ENCODE measurements around the gene NUB1. TPM values are rescaled to one million over a fixed set of nuclear protein-coding genes. Genes with fewer than 3 reads are reported as not detected.

Gene NUB1
- total and polyA plus RNA-seq, 12 donors: 22.5 to 127 (median 48.6) TPM

- H3K4me1 ChIP-seq (replicated peaks in 1 of 2): peaks cover 3 to 16% of the 10 kb centered on the region in 2 donors
- peaks cover 17% of the 10 kb centered on the region for H3K27me3 ChIP-seq
- H3K36me3 ChIP-seq (replicated peaks in 1 of 2): no peaks in the 10 kb centered on the region
- no peak overlapping the region for H3K4me3 ChIP-seq
- DNase-seq: no peak
- intact Hi-C loops (cut with DNase I): no loop called here
- no peak overlapping the region for H3K27ac ChIP-seq
- no peaks in the 10 kb centered on the region for H3K9me3 ChIP-seq (replicated peaks in 1 of 3)
- WGBS, 4 donors: 76 to 96% (median 86%) methylated on average over 6 of the region's 6 CpGs
- TF ChIP-seq CTCF (IDR thresholded peaks at IDR 0.05) (no peak), POLR2A (IDR thresholded peaks at IDR 0.05) (no peak)
Observed at GRCh38 chr7:151384352-151384697, 42.7 kb downstream of the NUB1 start.

GRCh38 chr7:151384776-151385625 is 43.4 kb downstream of the NUB1 start:
- H3K27me3 ChIP-seq: peaks cover 17% of the 10 kb centered on the region
- intact Hi-C loops (cut with DNase I): no loop called here
- no peak overlapping the region for H3K4me3 ChIP-seq
- no peak for DNase-seq
- TF ChIP-seq POLR2A (IDR thresholded peaks at IDR 0.05) (no peak), CTCF (IDR thresholded peaks at IDR 0.05) (no peak)
- WGBS, 4 donors: 88 to 92% (median 89%) methylated on average over 11 to 26 of the region's 26 CpGs
- no peaks in the 10 kb centered on the region for H3K36me3 ChIP-seq (replicated peaks in 1 of 2)
- no peak overlapping the region for H3K27ac ChIP-seq
- peaks cover 3 to 16% of the 10 kb centered on the region in 2 donors for H3K4me1 ChIP-seq (replicated peaks in 1 of 2)
- no peaks in the 10 kb centered on the region for H3K9me3 ChIP-seq (replicated peaks in 1 of 3)

GRCh38 chr7:151385626-151386300 is 44.2 kb downstream of the NUB1 start:
- no peak overlapping the region for H3K27ac ChIP-seq
- H3K27me3 ChIP-seq: peaks cover 17% of the 10 kb centered on the region
- no peaks in the 10 kb centered on the region for H3K9me3 ChIP-seq (replicated peaks in 1 of 3)
- no peaks in the 10 kb centered on the region for H3K36me3 ChIP-seq (replicated peaks in 1 of 2)
- H3K4me1 ChIP-seq (replicated peaks in 1 of 2): peaks cover 3 to 16% of the 10 kb centered on the region in 2 donors
- TF ChIP-seq CTCF (IDR thresholded peaks at IDR 0.05) (no peak), POLR2A (IDR thresholded peaks at IDR 0.05) (no peak)
- 87 to 90% (median 89%) methylated on average over 5 to 26 of the region's 26 CpGs for WGBS, 4 donors
- intact Hi-C loops (cut with DNase I): no loop called here
- DNase-seq: no peak
- H3K4me3 ChIP-seq: no peak overlapping the region

GRCh38 chr7:151386301-151387160 is 44.9 kb downstream of the NUB1 start:
- Histone ChIP-seq H3K36me3 (replicated peaks in 1 of 2) (no peaks in the 10 kb centered on the region), H3K9me3 (replicated peaks in 1 of 3) (no peaks in the 10 kb centered on the region), H3K4me3 (no peak overlapping the region), H3K27me3 (peaks cover 14% of the 10 kb centered on the region), H3K27ac (no peak overlapping the region), H3K4me1 (replicated peaks in 1 of 2) (peaks cover under 1 to 9% of the 10 kb centered on the region in 2 donors)
- intact Hi-C loops (cut with DNase I): no loop called here
- DNase-seq: no peak
- 69 to 76% (median 73%) methylated on average over 10 to 16 of the region's 16 CpGs for WGBS, 4 donors
- TF ChIP-seq POLR2A (IDR thresholded peaks at IDR 0.05): no peak
- no peak for TF ChIP-seq CTCF (IDR thresholded peaks at IDR 0.05)
